NCI-H1105 treated with DMSO at 0.1 percent for 48 hours (cell line): ENCODE results near the gene DNTT.

Experiments used
- DNase-seq: peaks from one replicate; lab custom pipeline; 2025; lab: John Stamatoyannopoulos, UW

DNTT gene

DNA sequence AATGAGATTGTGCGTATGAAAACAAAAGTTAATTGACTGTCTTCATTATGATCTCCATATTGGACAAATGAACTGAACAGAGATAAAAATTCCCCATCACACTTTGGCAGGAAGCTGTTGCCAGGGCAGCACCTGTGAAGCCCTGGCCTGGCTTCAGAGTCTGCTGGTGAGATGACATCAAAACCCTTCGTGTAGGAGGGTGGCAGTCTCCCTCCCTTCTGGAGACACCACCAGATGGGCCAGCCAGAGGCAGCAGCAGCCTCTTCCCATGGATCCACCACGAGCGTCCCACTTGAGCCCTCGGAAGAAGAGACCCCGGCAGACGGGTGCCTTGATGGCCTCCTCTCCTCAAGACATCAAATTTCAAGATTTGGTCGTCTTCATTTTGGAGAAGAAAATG, at the start of gene DNTT:
Gene DNTT, plus strand, starts transcription at position 205 of the 400 bp plus-strand sequence. Its CDS starts 64 bp downstream, at position 269.
- no peak for DNase-seq

DNA sequence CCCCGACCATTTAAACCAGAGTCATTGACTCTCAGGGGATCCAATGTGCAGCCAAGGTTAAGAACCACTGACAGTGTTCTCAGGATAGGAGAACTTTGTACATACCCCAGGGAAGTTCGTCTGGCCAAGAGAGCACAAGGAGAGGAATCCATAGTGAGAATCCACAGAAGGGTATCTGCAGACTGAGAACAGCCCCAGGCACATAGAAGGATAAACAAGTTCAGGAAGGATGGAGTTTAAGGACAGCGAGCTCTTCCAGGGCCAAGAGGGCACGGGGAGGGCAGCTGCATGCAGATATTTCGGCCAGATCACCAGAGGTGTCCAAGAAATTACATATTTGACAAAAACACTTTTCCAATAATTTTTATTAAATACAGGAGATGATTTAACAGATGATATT, 49.3 kb upstream of the DNTT start:
- DNase-seq = no peak

- DNase-seq = no peak
Measured at GRCh38 chr10:96255549-96256333, 48.5 kb upstream of the DNTT start.

DNA sequence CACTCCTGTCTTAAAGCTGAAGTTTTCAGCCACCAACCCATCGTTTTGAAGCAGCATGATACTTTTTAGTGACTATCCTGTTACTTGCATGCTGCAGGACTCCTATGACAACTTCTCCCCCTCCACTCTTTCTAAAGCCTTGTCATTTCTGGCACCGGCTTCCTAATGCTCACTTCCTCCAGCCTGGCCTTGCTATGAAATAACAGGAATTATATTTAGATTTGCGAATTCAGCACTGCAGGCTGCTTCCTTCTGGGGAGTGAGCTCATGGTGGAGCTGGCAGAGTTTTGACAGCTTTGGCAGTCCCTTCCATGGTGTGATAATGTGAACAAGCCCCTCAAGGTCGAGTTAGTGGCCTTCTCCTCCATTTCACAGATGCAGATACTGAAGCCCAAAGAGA, 46.3 kb upstream of the DNTT start:
- DNase-seq = no peak

DNA sequence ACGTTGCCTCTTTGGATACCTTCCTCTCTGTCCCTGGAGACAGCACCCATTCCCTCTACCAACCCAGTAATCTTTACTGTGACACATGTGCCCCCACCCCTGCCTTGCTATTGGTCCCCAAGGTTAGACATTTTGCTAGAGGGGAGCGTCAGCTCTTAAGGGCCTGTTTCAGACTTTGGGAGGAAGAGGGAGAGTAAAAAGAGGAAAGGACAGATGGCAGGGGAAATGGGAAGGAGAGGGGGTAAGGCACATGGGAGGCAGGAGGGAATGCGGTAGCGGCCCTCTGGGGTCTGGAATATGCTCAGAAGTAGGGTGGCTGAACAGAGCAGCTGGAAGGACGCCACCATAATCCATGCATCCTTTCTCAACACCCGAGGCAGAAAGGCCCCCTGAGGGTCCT, 45.1 kb upstream of the DNTT start:
- DNase-seq = no peak

DNA sequence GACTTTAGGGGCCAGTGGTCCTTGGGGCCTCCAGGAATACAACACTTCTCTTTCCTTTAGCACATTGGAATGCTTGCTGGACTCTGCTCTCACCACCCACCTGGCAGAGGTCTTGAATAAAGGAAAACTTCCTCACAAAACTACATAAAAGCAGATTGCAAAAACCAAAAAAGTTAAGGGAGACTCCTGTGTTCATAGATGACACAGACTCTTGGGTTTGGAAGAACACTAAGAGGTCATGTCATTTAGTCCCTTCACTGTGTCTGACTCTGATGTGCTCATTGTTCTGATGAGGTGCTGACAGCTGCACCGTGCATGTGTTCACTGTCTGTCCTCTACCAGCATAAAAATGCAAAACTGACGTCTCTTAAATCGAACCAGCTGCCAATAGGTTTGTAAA, 44.2 kb upstream of the DNTT start:
- no peak for DNase-seq

GRCh38 chr10:96261132-96261531, 43.1 kb upstream of the DNTT start:
- no peak for DNase-seq

DNA sequence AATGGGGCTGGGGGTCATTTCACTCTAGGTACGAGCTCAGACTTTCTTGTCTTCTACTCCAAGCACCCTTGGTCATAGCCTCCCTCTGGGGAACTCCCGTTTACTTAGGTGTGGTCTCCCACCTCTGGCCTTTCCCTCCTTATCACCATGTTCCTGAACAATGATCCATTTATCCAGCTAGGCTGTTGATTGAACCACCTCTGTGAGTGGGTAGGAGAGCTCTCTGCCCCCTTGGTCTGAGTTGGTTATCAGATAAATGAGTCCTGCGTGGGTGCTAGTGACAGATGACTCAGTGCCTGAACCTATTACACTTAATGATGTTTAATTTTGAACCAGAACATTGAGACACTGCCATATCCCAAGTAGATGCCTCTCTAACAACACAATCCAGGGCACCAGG, 42.3 kb upstream of the DNTT start:
- no peak for DNase-seq

DNA sequence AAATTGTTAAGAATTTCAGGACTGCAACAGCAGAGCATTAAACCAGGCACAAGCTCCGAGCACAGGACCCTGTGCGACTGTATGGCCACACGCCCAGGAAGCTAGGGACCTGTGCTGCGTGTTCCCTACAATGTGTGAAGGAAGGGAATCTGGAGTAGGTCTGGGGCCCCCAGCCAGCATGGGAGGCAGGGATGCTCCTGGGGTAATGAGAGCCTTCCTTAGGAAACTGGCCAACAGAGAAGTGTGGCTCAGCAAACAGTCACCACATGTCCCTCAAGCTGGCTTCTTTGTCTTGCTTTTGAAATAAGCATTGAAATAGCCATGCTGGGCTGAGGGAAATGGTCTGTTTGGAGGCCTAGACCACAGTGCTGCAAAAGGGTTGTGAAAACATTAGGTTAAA, 41.1 kb upstream of the DNTT start:
- DNase-seq = no peak

GRCh38 chr10:96263669-96264068, 40.6 kb upstream of the DNTT start:
- no peak for DNase-seq

DNA sequence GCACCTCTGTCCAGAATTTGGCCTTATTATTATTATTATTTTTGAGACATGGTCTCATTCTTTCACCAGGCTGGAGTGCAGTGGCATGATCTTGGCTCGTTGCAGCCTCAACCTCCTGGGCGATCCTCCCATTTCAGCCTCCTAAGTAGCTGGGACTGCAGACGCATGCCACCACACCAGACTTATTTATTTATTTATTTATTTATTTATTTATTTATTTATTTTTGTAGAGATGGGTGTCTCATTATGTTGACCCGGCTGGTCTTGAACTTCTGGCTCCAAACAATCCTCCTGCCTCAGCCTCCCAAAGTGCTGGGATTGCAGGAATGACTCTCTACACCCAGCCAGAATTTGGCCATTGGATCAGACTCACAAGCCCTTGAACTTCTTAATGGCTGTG, 39.3 kb upstream of the DNTT start:
- DNase-seq = no peak

- peak; percentile 0 for DNase-seq
Measured at GRCh38 chr10:96266118-96266770, 38.0 kb upstream of the DNTT start.

GRCh38 chr10:96267234-96267705, 37.0 kb upstream of the DNTT start:
- DNase-seq = no peak

DNA sequence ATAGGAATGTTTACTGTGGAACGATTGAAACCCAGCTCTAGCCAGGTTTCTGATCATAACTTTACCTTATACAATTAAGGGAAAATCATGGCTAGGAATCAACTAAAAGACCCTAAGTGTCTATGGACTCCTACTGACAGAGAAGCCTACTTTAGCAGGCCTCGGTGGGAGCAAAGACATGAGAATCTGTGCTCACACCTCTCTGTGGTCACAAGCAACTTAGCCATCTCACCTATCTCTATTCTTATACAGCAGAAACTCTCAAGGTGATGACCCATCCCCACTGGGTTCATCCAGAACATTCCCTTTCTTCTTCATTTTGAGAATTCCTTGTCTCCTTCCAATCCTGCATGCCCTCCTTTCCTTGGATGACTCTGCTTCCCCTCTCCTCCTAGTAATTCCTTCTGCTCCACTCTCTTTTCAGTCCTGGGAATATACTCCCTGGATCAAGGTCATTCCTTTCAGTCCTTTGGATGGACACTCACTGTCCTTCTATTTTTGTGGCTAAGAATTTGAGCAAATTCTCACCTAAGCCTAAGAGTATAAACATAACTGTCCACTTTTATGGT, 35.8 kb upstream of the DNTT start:
- DNase-seq = no peak

- DNase-seq = no peak
Measured at GRCh38 chr10:96269438-96270300, 34.6 kb upstream of the DNTT start.

- no peak for DNase-seq
Measured at GRCh38 chr10:96270571-96270970, 33.7 kb upstream of the DNTT start.

GRCh38 chr10:96271016-96271815, 33.0 kb upstream of the DNTT start, which contains the start of gene BLNK:
BLNK (minus strand) TSS chr10:96271569; CDS start chr10:96271398, 171 bp downstream.
- peak; percentile 7 for DNase-seq

DNA sequence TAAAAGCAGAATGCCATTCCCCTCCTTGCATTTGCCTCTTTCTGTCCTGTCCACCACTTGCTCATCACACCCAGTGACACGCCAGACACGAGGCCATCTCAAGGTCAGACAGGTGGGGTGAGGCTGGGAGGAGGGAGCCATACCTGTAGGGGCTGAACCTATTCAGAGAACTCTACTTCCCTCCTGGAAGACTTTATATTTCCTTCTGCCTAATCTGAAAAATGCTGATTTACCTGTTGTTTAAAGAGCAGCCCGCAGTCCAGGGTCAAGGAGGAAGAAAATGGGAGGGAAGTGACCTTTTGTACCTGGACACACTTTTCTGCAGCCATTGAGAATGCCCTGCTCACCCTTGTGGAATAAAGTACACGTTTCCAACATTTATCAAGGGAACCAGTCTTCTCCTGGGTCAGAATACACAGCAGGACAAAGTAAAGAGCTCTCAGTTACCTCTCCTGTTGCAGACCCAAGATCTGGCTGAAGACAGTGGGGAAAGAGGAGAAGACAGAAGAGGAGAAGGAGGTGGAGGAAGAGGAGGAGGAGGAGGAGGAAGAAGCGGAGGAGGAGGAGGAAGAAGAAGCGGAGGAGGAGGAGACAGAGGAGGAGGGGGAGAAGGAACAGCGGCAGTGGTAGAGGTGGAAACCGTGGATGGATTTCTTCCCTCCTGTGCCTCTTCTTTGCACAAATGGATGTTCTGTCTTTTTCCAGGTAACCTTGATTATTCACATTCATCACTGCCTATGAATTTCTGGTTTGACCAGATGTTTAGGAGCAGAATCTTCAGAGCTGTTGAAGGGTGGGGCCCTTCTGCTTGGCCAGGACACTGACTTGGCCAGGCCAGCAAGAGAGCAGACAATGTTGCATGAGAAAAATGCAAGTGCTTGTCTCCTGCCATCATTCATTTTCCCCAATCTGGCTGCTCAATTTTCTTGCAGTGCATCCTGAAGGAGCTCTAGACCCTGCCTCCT, 31.6 kb upstream of the DNTT start:
- no peak for DNase-seq

DNA sequence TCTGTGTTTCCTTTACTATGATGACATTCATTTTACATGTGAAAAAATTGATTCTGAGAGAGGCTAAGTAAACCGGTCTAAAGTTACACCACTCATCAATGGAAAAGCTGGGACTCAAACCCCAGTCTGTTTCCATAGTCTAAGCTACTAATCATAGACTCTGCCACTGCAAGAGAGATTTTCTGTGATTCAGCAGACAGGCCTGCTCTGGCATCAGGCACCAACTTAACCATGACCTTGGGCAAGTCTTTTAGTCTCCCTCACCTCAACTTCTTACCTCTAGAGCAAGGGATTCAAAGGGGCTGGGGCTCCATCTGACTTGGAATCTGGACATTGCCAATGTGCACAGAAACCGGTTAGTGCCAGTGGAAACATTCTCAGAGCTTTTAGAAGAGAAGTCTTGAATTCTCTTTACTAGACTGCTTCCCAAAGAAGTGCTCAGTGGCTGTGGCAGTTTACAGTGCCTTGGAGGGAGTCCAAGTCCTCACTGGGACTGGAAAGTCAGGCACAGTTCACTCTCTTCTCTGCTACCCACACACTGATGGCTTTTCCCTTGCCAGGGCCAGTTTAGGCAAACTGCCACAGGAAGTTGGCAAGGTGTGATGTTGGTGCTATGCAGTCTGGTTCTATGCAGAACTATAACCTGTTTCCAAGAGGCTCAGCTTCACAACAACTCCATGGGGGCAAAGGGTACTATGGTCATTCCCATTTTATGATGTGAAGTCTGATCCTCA, 28.4 kb upstream of the DNTT start:
- DNase-seq = no peak
